ENCODE measurements around the gene CSTB.
A peak's percentile ranks its signal among the peaks of the same experiment; 100 is the strongest.

Gene CSTB

DNA sequence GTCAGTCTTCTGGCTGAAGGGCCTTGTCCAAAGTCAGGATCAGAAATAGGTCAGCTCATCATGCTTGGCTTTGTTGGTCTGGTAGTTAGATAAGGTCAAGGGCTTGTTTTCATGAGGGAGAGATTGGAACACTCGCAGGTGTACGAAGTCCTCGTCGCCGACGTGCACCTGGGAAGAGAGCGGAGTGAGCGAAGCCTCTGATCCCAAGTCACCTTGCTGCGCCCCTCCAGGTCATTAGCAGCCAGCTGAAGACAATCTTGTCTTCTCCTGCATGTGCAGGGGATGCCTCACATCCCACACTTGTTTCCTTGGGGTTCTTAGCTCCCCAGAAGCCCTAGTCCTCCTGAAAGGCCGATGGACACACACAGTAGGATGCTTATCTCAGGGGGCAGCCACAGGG, 1.9 kb downstream of the CSTB start:
- TF ChIP-seq, protein P1, sequence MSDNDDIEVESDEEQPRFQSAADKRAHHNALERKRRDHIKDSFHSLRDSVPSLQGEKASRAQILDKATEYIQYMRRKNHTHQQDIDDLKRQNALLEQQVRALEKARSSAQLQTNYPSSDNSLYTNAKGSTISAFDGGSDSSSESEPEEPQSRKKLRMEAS (IDR thresholded peaks at IDR 0.05; ENCODE audit: low read depth, low read length) = no peak
- no peak for TF ChIP-seq MYC (IDR thresholded peaks at IDR 0.05; ENCODE audit: low read depth, low read length)
- TF ChIP-seq, protein P2, sequence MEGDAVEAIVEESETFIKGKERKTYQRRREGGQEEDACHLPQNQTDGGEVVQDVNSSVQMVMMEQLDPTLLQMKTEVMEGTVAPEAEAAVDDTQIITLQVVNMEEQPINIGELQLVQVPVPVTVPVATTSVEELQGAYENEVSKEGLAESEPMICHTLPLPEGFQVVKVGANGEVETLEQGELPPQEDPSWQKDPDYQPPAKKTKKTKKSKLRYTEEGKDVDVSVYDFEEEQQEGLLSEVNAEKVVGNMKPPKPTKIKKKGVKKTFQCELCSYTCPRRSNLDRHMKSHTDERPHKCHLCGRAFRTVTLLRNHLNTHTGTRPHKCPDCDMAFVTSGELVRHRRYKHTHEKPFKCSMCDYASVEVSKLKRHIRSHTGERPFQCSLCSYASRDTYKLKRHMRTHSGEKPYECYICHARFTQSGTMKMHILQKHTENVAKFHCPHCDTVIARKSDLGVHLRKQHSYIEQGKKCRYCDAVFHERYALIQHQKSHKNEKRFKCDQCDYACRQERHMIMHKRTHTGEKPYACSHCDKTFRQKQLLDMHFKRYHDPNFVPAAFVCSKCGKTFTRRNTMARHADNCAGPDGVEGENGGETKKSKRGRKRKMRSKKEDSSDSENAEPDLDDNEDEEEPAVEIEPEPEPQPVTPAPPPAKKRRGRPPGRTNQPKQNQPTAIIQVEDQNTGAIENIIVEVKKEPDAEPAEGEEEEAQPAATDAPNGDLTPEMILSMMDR (IDR thresholded peaks at IDR 0.05; ENCODE audit: low read depth, low read length) = no peak
- no peak for TF ChIP-seq POLR2A (IDR thresholded peaks at IDR 0.05; ENCODE audit: extremely low read depth, insufficient read length)
- no peak overlapping the region for H3K4me3 ChIP-seq (ENCODE audit: low read depth, low read length)
- DNase-seq (ENCODE audit: low read depth) = no peak

DNA sequence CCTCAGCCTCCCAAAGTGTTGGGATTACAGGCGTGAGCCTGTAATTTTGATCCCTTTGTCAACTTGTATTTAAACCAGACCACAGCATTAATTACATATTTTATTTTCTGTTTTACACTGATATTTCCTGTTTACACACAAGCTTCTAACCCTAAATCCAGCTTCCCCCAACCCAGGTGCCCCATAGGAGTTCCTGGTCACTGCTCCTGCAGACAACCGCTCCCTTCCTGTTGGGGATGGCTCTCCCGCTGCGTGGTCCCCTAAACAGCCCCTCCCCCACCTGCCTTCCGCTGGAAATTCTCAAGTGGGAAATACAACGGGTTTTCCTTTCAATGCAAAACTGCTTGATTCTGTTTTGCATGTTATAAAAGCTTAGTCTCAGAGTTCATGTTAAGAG, 3.7 kb downstream of the CSTB start:
- DNase-seq (ENCODE audit: low read depth) = no peak
- no peak overlapping the region for H3K4me3 ChIP-seq (ENCODE audit: low read depth, low read length)
- TF ChIP-seq, protein P1 (IDR thresholded peaks at IDR 0.05; ENCODE audit: low read depth, low read length) = no peak
- TF ChIP-seq, protein P2 (IDR thresholded peaks at IDR 0.05; ENCODE audit: low read depth, low read length) = no peak

DNA sequence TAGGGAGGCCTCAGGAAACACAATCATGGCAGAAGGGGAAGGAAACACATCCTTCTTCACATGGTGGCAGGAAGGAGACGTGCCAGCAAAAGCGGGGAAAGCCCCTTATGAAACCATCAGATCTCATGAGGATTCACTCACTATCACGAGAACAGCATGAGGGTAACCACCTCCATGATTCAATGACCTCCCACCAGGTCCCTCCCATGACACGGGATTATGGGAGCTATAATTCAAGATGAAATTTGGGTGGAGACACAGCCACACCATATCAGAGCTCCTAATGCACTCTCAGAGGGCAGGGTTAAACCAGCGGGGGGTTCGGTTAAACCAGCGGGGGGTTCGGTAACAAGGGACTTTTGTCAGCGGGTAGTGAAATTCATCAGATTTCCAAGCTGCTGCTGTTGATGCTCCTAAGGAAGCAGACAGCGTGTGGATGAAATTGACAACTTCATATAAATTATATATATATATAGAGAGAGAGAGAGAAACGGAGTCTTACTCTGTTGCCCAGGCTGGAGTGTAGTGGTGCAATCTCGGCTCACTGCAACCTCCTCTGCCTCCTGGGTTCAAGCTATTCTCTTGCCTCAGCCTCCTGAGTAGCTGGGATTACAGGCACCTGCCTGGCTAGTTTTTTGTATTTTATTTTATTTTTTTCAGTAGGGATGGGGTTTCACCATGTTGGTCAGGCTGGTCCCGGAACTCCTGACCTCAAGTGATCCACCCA, 4.2 kb downstream of the CSTB start:
- peak; percentile 48 for DNase-seq (ENCODE audit: low read depth)
- no peak for TF ChIP-seq POLR2A (IDR thresholded peaks at IDR 0.05; ENCODE audit: extremely low read depth, insufficient read length)
- TF ChIP-seq, protein P1 (IDR thresholded peaks at IDR 0.05; ENCODE audit: low read depth, low read length) = no peak
- TF ChIP-seq MYC (IDR thresholded peaks at IDR 0.05; ENCODE audit: low read depth, low read length) = no peak
- TF ChIP-seq, protein P2 (IDR thresholded peaks at IDR 0.05; ENCODE audit: low read depth, low read length) = no peak
- H3K4me3 ChIP-seq (ENCODE audit: low read depth, low read length) = no peak overlapping the region

DNA sequence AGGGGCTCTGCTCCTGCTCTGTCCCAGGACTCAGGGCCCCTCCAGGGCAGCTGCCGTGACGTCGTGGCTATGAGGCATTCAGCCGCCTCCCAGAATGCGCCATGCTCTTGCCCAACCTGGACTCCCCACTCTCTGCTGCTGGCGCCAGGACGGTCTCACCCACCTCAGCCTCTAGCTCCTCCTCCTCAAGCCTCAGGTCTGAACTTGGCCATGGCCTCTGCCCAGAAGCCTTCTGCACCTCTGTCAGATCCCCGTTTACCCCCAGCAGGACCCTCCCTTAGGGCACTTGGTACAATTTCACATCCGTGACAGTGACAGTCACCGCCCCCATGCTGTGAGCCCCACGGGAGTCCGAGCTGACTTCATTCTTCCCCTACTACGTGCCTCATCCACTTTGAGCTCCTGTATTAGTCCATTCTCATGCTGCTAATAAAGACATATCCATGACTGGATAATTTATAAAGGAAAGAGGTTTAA, 4.9 kb downstream of the CSTB start:
- peak; percentile 56 for DNase-seq (ENCODE audit: low read depth)
- TF ChIP-seq, protein P1 (IDR thresholded peaks at IDR 0.05; ENCODE audit: low read depth, low read length) = no peak
- TF ChIP-seq, protein P2 (IDR thresholded peaks at IDR 0.05; ENCODE audit: low read depth, low read length) = no peak
- TF ChIP-seq MYC (IDR thresholded peaks at IDR 0.05; ENCODE audit: low read depth, low read length) (no peak), POLR2A (IDR thresholded peaks at IDR 0.05; ENCODE audit: extremely low read depth, insufficient read length) (no peak)
- H3K4me3 ChIP-seq (ENCODE audit: low read depth, low read length) = no peak overlapping the region

DNA sequence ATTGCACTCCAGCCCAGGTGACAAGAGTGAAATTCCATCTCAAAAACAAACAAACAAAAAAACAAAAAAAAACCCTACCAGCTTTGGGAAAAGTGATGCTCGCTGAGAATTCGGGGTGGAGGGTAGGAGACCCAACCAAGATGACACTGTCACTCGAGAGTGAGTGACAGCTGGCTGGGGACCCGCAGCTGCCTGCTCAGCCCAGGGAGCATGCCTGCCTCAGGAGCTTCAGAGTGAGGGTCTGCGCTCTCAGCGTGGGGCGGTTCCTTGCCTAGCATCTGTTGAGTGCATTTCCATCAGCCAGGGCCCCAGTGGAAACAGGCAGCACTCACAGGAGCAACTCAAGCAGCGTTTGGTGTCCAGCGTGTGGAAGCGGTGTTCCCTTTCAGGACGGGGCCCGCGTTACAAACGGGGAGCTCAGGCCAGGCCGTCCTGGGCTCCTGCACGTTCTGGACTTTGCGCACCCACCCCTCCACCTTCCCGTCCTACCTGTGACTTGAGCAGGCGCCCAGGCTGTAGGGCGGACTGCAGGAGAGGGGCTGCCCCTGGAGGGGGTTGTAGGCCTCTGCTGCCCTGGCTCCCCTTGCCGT, 5.9 kb downstream of the CSTB start:
- DNase-seq (ENCODE audit: low read depth) = no peak
- no peak for TF ChIP-seq MYC (IDR thresholded peaks at IDR 0.05; ENCODE audit: low read depth, low read length)
- TF ChIP-seq POLR2A (IDR thresholded peaks at IDR 0.05; ENCODE audit: extremely low read depth, insufficient read length) = no peak
- TF ChIP-seq, protein P1 (IDR thresholded peaks at IDR 0.05; ENCODE audit: low read depth, low read length) = no peak
- TF ChIP-seq, protein P2 (IDR thresholded peaks at IDR 0.05; ENCODE audit: low read depth, low read length) = no peak
- H3K4me3 ChIP-seq (ENCODE audit: low read depth, low read length) = no peak overlapping the region
